Measurements from ENCODE around the gene NKX2-3. TPM values are rescaled to one million over a fixed set of nuclear protein-coding genes. Genes with fewer than 3 reads are reported as not detected.

NKX2-3 gene
- total RNA-seq, 1 donor from 2014 or later = 0.82 TPM

DNA sequence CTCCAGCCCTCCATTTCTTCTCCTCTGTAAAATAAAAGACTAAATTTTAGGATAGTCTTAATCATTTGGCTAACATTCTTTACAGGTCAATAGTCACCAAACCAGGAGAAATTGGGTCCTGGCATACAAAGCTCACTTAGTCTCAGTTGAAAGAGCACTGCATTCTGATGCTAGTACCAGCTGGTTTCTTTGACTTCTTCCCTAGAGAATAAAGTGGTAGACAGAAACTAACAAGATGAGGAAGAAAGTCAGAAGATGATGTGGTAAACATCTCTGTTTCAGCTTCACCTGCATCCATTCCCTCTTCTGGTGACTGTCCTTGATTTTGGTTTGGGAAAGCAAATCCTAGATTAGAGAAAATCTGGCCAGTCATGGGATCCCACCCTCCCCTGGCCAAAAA, 37.2 kb downstream of the NKX2-3 start:
- no peaks in the 10 kb centered on the region for H3K9me3 Mint-ChIP-seq (ENCODE audit: unreplicated experiment)
- TF ChIP-seq, protein P1, sequence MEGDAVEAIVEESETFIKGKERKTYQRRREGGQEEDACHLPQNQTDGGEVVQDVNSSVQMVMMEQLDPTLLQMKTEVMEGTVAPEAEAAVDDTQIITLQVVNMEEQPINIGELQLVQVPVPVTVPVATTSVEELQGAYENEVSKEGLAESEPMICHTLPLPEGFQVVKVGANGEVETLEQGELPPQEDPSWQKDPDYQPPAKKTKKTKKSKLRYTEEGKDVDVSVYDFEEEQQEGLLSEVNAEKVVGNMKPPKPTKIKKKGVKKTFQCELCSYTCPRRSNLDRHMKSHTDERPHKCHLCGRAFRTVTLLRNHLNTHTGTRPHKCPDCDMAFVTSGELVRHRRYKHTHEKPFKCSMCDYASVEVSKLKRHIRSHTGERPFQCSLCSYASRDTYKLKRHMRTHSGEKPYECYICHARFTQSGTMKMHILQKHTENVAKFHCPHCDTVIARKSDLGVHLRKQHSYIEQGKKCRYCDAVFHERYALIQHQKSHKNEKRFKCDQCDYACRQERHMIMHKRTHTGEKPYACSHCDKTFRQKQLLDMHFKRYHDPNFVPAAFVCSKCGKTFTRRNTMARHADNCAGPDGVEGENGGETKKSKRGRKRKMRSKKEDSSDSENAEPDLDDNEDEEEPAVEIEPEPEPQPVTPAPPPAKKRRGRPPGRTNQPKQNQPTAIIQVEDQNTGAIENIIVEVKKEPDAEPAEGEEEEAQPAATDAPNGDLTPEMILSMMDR (IDR thresholded peaks at IDR 0.05; ENCODE audit: unreplicated experiment) = no peak
- no peak overlapping the region for H3K27ac Mint-ChIP-seq (ENCODE audit: unreplicated experiment)
- peaks cover 2% of the 10 kb centered on the region for H3K27me3 Mint-ChIP-seq (ENCODE audit: unreplicated experiment)
- H3K36me3 Mint-ChIP-seq (ENCODE audit: low read depth, unreplicated experiment) = no peaks in the 10 kb centered on the region
- peaks cover 7% of the 10 kb centered on the region for H3K4me1 Mint-ChIP-seq (ENCODE audit: unreplicated experiment)
- no peak for DNase-seq (ENCODE audit: low spot score)
- no peak overlapping the region for H3K4me3 Mint-ChIP-seq (ENCODE audit: unreplicated experiment)

GRCh38 chr10:99571816-99572215, 39.1 kb downstream of the NKX2-3 start:
- Mint-ChIP-seq H3K4me3 (ENCODE audit: unreplicated experiment) (no peak overlapping the region), H3K27ac (ENCODE audit: unreplicated experiment) (no peak overlapping the region), H3K9me3 (ENCODE audit: unreplicated experiment) (no peaks in the 10 kb centered on the region), H3K4me1 (ENCODE audit: unreplicated experiment) (peaks cover 7% of the 10 kb centered on the region), H3K36me3 (ENCODE audit: low read depth, unreplicated experiment) (no peaks in the 10 kb centered on the region), H3K27me3 (ENCODE audit: unreplicated experiment) (peaks cover 2% of the 10 kb centered on the region)
- DNase-seq (ENCODE audit: low spot score) = no peak
- TF ChIP-seq, protein P1 (IDR thresholded peaks at IDR 0.05; ENCODE audit: unreplicated experiment) = no peak

- Mint-ChIP-seq H3K27ac (ENCODE audit: unreplicated experiment) (no peak overlapping the region), H3K4me1 (ENCODE audit: unreplicated experiment) (peaks cover 5% of the 10 kb centered on the region), H3K27me3 (ENCODE audit: unreplicated experiment) (peaks cover 3% of the 10 kb centered on the region), H3K4me3 (ENCODE audit: unreplicated experiment) (no peak overlapping the region), H3K9me3 (ENCODE audit: unreplicated experiment) (no peaks in the 10 kb centered on the region), H3K36me3 (ENCODE audit: low read depth, unreplicated experiment) (no peaks in the 10 kb centered on the region)
- DNase-seq (ENCODE audit: low spot score) = no peak
- TF ChIP-seq, protein P1 (IDR thresholded peaks at IDR 0.05; ENCODE audit: unreplicated experiment) = no peak
Measured at GRCh38 chr10:99573790-99574189, 41.0 kb downstream of the NKX2-3 start.

DNA sequence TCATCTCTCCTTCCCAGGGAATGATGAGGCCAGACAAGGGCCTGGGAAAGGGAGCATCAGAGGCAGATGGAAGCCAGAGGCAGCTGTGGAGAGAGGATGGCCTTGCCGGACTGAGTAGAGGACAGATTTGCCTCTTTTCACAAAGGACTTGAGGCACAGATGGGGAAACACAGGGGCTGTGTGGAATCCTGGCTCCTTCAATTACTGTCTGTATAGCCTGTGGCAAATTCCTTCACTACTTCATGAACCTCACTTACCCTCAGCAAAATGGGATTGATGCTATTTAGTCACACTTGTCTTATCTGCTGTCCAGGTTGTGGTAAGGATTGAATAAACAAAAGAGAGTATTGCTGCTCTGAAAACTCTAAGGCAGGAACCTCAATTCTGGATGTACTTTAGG, 47.2 kb downstream of the NKX2-3 start:
- DNase-seq (ENCODE audit: low spot score) = no peak
- H3K27me3 Mint-ChIP-seq (ENCODE audit: unreplicated experiment) = peaks cover 2% of the 10 kb centered on the region
- TF ChIP-seq, protein P1 (IDR thresholded peaks at IDR 0.05; ENCODE audit: unreplicated experiment) = no peak
- no peaks in the 10 kb centered on the region for H3K9me3 Mint-ChIP-seq (ENCODE audit: unreplicated experiment)
- no peak overlapping the region for H3K4me3 Mint-ChIP-seq (ENCODE audit: unreplicated experiment)
- no peak overlapping the region for H3K27ac Mint-ChIP-seq (ENCODE audit: unreplicated experiment)
- no peaks in the 10 kb centered on the region for H3K36me3 Mint-ChIP-seq (ENCODE audit: low read depth, unreplicated experiment)
- H3K4me1 Mint-ChIP-seq (ENCODE audit: unreplicated experiment) = peaks cover 5% of the 10 kb centered on the region

DNA sequence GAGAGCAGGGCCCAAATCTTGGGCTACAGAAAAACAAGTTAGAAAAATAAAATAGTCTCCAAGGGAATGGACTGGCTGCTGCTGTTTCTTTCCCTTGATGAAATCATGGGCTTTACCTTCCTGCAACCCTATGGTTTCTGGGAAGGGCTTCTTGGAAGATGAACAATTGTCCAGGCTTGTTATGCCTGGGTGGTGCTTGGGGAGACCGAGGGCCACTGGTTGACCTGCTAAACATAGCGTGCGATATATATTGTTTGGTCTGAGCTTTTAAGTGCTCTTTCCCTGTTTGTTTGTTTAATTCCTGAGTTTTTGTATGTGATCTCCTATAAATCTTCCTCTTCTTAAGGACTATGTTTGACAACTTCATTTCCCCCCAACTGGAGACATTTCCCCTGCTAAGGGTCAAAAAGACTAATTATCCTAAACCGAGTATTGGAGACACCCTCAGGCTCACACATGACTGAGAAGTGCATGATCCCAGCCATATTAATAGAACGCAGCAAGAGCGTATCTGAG, 49.6 kb downstream of the NKX2-3 start:
- Mint-ChIP-seq H3K27me3 (ENCODE audit: unreplicated experiment) (peaks cover 2% of the 10 kb centered on the region), H3K4me1 (ENCODE audit: unreplicated experiment) (peaks cover 5% of the 10 kb centered on the region), H3K9me3 (ENCODE audit: unreplicated experiment) (no peaks in the 10 kb centered on the region), H3K36me3 (ENCODE audit: low read depth, unreplicated experiment) (no peaks in the 10 kb centered on the region), H3K27ac (ENCODE audit: unreplicated experiment) (no peak overlapping the region), H3K4me3 (ENCODE audit: unreplicated experiment) (no peak overlapping the region)
- DNase-seq (ENCODE audit: low spot score) = no peak
- TF ChIP-seq, protein P1 (IDR thresholded peaks at IDR 0.05; ENCODE audit: unreplicated experiment) = no peak
